Right lobe of liver (tissue), 6 donors: ENCODE results near the gene SRPK2. TPM values are rescaled to one million over a fixed set of nuclear protein-coding genes. Genes with fewer than 3 reads are reported as not detected.

Experiments used
- ATAC-seq, 4 donors: fragments of 200-7000 bp; cut with Tn5 transposase; one replicate each; pipeline ENCODE4 v1.9.1; 2020; ENCODE audit warnings: mild to moderate bottlenecking in 4 of 4, moderate library complexity in 4 of 4
- DNase-seq, 3 donors: peaks; one replicate each; pipeline ENCODE4 v3.0.0-alpha.2; 2020
- H3K27ac ChIP-seq, 3 donors: fragments of 200-600 bp; one replicate each; pipeline ENCODE4 v1.8.0; 2022
- H3K27me3 ChIP-seq, 2 donors: fragments of 200-600 bp; one replicate each; pipeline ENCODE4 v1.8.0; 2022
- H3K36me3 ChIP-seq, 4 donors: fragments of 200-600 bp; sonication (generic) in 1 of 4; one replicate each; pipeline versions ENCODE4 v1.5.1 to v1.8.0; 2017 to 2022; ENCODE audit warnings: control low read depth in 1 of 4
- H3K4me1 ChIP-seq, 4 donors: fragments of 200-600 bp; sonication (generic) in 1 of 4; one replicate each; pipeline versions ENCODE4 v1.5.1 to v1.8.0; 2017 to 2022; ENCODE audit warnings: control low read depth in 1 of 4
- H3K4me3 ChIP-seq, 3 donors: fragments of 200-600 bp; one replicate each; pipeline ENCODE4 v1.8.0; 2022
- H3K9me3 ChIP-seq, 4 donors: fragments of 200-600 bp; sonication (generic) in 1 of 4; one replicate each; pipeline versions ENCODE4 v1.5.1 to v1.8.0; 2017 to 2022; ENCODE audit warnings: control low read depth in 1 of 4
- CTCF ChIP-seq, 4 donors: fragments of 200-600 bp in 3 of 4; fragments of 450-650 bp in 1 of 4; IDR thresholded peaks; one replicate each; pipeline versions ENCODE4 v1.5.1 to v1.8.0; 2016 to 2022; ENCODE audit warnings: antibody characterized with exemption in 4 of 4, mild to moderate bottlenecking in 2 of 4
- POLR2A ChIP-seq: fragments of 450-650 bp; IDR thresholded peaks from one replicate; pipeline ENCODE4 v1.6.1; 2017; ENCODE audit warnings: antibody characterized with exemption, mild to moderate bottlenecking
- WGBS: methylation state at CpG from one replicate; pipeline ENCODE4 v1.1.6; 2018; ENCODE audit warnings: low coverage, low lambda C conversion rate; ENCODE audit not compliant: insufficient coverage; ENCODE audit errors: missing lambda C conversion rate; 5-methylcytosine and 5-hydroxymethylcytosine counted together
- intact Hi-C, 2 donors: fragments of 100-400 bp; cut with DNase I; formaldehyde crosslinking; loops; one replicate each; pipeline versions ENCODE4 v1.11.2 to v1.14.1; 2022
- total RNA-seq, 6 experiments: library from RNA; depleted of rRNA in 2 of 6; stranded (reverse); fragments of >200 nt in 2 of 6; fragmentation: NEBNext Ultra II Directional in 3 of 6; extraction: Animal tissue kit (Norgen Biotek cat#: 25700) in 3 of 6; gene quantifications; one replicate each; pipeline versions ENCODE4 v1.1.0 to v1.2.4, GENCODE V29; 2016 to 2023
- donor health status: DM: no; HTN: yes; CAD: no.
- donor health status: DM: no; HTN: no; CAD: no.
- donor health status: DM: no; HTN: no; CAD: no.
- donor health status: DM: no; HTN: yes; CAD: no.
- donor health status: DM: no; HTN: yes; CAD: no.

SRPK2 gene
- total RNA-seq, 6 experiments from 2014 or later, result 15.5 to 21.1 (median 18.2) TPM

GRCh38 chr7:105278565-105278964 lies 110.2 kb downstream of the SRPK2 start:
- WGBS, result 77% methylated on average over 4 of the region's 5 CpGs
- ATAC-seq, result no peak

GRCh38 chr7:105277341-105277740 lies 111.4 kb downstream of the SRPK2 start:
- WGBS, result 87% methylated on average over 6 of the region's 6 CpGs
- Histone ChIP-seq H3K27ac (no peak overlapping the region), H3K27me3 (no peaks in the 10 kb centered on the region), H3K4me1 (no peaks in the 10 kb centered on the region), H3K9me3 (no peaks in the 10 kb centered on the region), H3K36me3 (no peaks in the 10 kb centered on the region), H3K4me3 (no peak overlapping the region)
- DNase-seq, result no peak
- ATAC-seq, result no peak
- intact Hi-C loops, result no loop called here
- TF ChIP-seq CTCF (IDR thresholded peaks at IDR 0.05) (no peak), POLR2A (no peak)

More at GRCh38 chr7:105278565-105278964, 110.2 kb downstream of the SRPK2 start:
- Histone ChIP-seq H3K36me3 (no peaks in the 10 kb centered on the region), H3K9me3 (no peaks in the 10 kb centered on the region), H3K27me3 (no peaks in the 10 kb centered on the region), H3K4me1 (peaks cover 0 to under 1% (median 0%) of the 10 kb centered on the region in 4 donors), H3K27ac (no peak overlapping the region), H3K4me3 (no peak overlapping the region)
- TF ChIP-seq POLR2A (no peak), CTCF (IDR thresholded peaks at IDR 0.05) (no peak)
- intact Hi-C loops, result no loop called here
- DNase-seq, result no peak

GRCh38 chr7:105270117-105270516 lies 118.6 kb downstream of the SRPK2 start:
- intact Hi-C loops, result no loop called here
- Histone ChIP-seq H3K9me3 (no peaks in the 10 kb centered on the region), H3K27me3 (no peaks in the 10 kb centered on the region), H3K4me1 (peaks cover 0 to 14% (median 6%) of the 10 kb centered on the region in 4 donors), H3K27ac (no peak overlapping the region), H3K4me3 (no peak overlapping the region), H3K36me3 (no peaks in the 10 kb centered on the region)
- no peak for DNase-seq
- TF ChIP-seq POLR2A (no peak), CTCF (IDR thresholded peaks at IDR 0.05) (no peak)
- 88% methylated on average over 4 of the region's 9 CpGs for WGBS
- no peak for ATAC-seq

GRCh38 chr7:105269397-105269796 lies 119.3 kb downstream of the SRPK2 start:
- Histone ChIP-seq H3K4me1 (peaks cover 0 to 14% (median 6%) of the 10 kb centered on the region in 4 donors), H3K27ac (peak overlapping the region; percentile 17 to 62 (median 42)), H3K9me3 (no peaks in the 10 kb centered on the region), H3K27me3 (no peaks in the 10 kb centered on the region), H3K4me3 (peak overlapping the region; percentile 4 to 42 (median 35)), H3K36me3 (no peaks in the 10 kb centered on the region)
- intact Hi-C loops, result no loop called here
- TF ChIP-seq CTCF (IDR thresholded peaks at IDR 0.05) (no peak), POLR2A (no peak)
- DNase-seq (no peak), ATAC-seq (peak; percentile 57 to 62 (median 60))
- 3% methylated on average over 3 of the region's 3 CpGs for WGBS
